ENCODE data around the gene SHPK. TPM values are rescaled to one million over a fixed set of nuclear protein-coding genes. Genes with fewer than 3 reads are reported as not detected.

Gene SHPK
- total and polyA plus RNA-seq, 9 of the 15 experiments (the other 6 are each of a cell fraction or from before 2014, with no cell fraction given), result 2.5 to 16.3 (median 11.8) TPM

GRCh38 chr17:3636154-3636907 lies at the start of gene SHPK, which contains the start of gene CTNS (continued):
- peak; percentile 71 for TF ChIP-seq ATF7 (IDR thresholded peaks at IDR 0.05)
- TF ChIP-seq ZNF212 (CRISPR knock-in tag; IDR thresholded peaks at IDR 0.05), result no peak
- TF ChIP-seq TBL1XR1 (IDR thresholded peaks at IDR 0.05; ENCODE audit: low read length in 2 of 2), result no peak
- TF ChIP-seq MLLT1 (IDR thresholded peaks at IDR 0.05), result no peak
- 0 out of 4 replicates have a peak, but pooled peaks of 1 of the 2 experiments have one; percentile 40 for TF ChIP-seq ZNF639 (CRISPR knock-in tag; conservative IDR thresholded peaks at IDR 0.05 in 1 of 2, IDR thresholded peaks at IDR 0.05 in 1 of 2)
- TF ChIP-seq SAFB (IDR thresholded peaks at IDR 0.05; ENCODE audit: borderline replicate concordance, low read depth, low read length), result no peak
- TF ChIP-seq E2F5 (CRISPR knock-in tag; IDR thresholded peaks at IDR 0.05), result no peak
- no peak for TF ChIP-seq TFAM (CRISPR knock-in tag; conservative IDR thresholded peaks at IDR 0.05)
- TF ChIP-seq NFRKB (IDR thresholded peaks at IDR 0.05; ENCODE audit: low read depth), result no peak
- TF ChIP-seq ATF3 (IDR thresholded peaks at IDR 0.05), result no peak
- no peak for TF ChIP-seq ATF3 (CRISPR knock-in tag; conservative IDR thresholded peaks at IDR 0.05)
- TF ChIP-seq POLR2H (tag; IDR thresholded peaks at IDR 0.05; ENCODE audit: low read depth), result no peak
- TF ChIP-seq ZC3H11A (IDR thresholded peaks at IDR 0.05; ENCODE audit: low read depth, low read length), result no peak
- no peak for TF ChIP-seq KDM1A (IDR thresholded peaks at IDR 0.05)
- no peak for TF ChIP-seq DEAF1 (CRISPR knock-in tag; IDR thresholded peaks at IDR 0.05)
- TF ChIP-seq ZNF518B (CRISPR knock-in tag; IDR thresholded peaks at IDR 0.05), result no peak
- no peak for TF ChIP-seq HMG20B (CRISPR knock-in tag; IDR thresholded peaks at IDR 0.05)

Data from K562 (cell line).